RWPE1 (cell line): ENCODE measurements around the gene KLHL15.

Source experiments
- CTCF ChIA-PET: fragments of 350-600 bp; sonication (Branson Sonifier 250); formaldehyde crosslinking; extraction: SDS; loops from one replicate; lab custom pipeline; 2021; lab: Yijun Ruan, JAX
- POLR2A ChIA-PET: fragments of 400-600 bp; formaldehyde crosslinking; extraction: SDS; loops from one replicate; lab custom pipeline; 2020; ENCODE audit warnings: antibody characterized with exemption; ENCODE audit not compliant: low non-redundant PET; lab: Yijun Ruan, JAX
- DNase-seq: peaks from one replicate; pipeline ENCODE4 v3.0.0; 2012; ENCODE audit warnings: low spot score
- H3K27ac ChIP-seq: fragments of 450-650 bp; 2 replicates; pipeline ENCODE4 v1.5.1; 2017
- TF ChIP-seq, protein P1 (sequence below): fragments of 450-650 bp; conservative IDR thresholded peaks from 2 replicates; pipeline ENCODE4 v1.5.1; 2017; ENCODE audit warnings: low read depth, mild to moderate bottlenecking

The KLHL15 gene

DNA sequence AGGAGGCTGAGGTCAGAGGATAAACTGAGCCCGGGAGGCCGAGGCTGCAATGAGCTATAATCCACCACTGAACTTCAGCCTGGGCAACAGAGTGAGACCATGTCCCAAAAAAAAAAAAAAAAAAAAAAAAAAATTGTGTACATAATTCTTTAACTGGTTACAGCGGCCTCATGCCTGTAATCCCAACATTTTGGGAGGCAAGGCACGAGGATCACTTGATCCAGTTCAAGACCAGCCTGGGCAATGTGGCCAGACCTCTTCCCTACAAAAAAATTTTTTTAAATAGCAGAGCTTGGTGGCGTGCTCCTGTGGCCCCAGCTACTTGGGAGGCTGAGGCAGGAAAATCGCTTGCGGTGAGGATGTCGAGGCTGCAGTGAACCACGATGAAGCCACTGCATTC is 9.3 kb downstream of the KLHL15 start:
- POLR2A ChIA-PET, result no interaction called here
- no peak overlapping the region for H3K27ac ChIP-seq
- TF ChIP-seq, protein P1, sequence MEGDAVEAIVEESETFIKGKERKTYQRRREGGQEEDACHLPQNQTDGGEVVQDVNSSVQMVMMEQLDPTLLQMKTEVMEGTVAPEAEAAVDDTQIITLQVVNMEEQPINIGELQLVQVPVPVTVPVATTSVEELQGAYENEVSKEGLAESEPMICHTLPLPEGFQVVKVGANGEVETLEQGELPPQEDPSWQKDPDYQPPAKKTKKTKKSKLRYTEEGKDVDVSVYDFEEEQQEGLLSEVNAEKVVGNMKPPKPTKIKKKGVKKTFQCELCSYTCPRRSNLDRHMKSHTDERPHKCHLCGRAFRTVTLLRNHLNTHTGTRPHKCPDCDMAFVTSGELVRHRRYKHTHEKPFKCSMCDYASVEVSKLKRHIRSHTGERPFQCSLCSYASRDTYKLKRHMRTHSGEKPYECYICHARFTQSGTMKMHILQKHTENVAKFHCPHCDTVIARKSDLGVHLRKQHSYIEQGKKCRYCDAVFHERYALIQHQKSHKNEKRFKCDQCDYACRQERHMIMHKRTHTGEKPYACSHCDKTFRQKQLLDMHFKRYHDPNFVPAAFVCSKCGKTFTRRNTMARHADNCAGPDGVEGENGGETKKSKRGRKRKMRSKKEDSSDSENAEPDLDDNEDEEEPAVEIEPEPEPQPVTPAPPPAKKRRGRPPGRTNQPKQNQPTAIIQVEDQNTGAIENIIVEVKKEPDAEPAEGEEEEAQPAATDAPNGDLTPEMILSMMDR, result no peak
- no peak for DNase-seq
- CTCF ChIA-PET, result no interaction called here

DNA sequence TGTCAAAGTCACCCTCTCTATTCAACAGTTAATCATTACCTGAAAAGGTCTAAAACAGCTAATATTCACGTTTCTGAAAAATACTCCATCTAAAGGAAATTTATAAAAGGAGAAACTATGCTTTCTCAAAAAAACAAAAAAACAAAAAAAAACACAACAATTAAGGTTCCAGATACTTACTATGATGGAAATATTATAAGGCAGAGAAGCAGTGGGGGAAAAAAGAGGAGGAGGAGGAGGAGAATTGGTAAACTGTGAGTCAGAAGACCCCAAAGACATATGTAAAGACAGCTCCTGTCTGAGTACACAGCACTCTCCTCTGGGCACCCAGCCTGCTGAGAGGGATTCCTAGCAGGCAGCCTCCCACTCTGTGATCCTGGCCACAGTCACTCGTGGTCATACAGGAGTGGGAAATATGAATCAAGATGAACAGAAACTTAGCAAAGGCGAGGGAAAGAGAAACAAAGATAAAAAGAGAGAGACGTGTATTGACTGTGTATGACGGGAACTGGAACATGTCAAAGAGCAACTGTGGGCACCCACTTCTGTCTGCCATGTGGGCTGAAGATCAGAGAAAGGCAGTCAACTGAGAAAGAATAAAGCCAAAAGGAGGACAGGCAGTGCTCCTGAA is 12.5 kb downstream of the KLHL15 start:
- CTCF ChIA-PET, result interaction anchor here (0.6 to 0.7 kb wide), 2 partner anchors 51 to 1121 kb away, joined by 3 to 6 read pairs; no protein-coding TSS in a partner anchor
- no peak for DNase-seq
- TF ChIP-seq, protein P1, result no peak
- POLR2A ChIA-PET, result interaction anchor here (0.5 kb wide), 1 partner anchor 127 kb away, joined by 3 read pairs; no protein-coding TSS in a partner anchor
- no peak overlapping the region for H3K27ac ChIP-seq

DNA sequence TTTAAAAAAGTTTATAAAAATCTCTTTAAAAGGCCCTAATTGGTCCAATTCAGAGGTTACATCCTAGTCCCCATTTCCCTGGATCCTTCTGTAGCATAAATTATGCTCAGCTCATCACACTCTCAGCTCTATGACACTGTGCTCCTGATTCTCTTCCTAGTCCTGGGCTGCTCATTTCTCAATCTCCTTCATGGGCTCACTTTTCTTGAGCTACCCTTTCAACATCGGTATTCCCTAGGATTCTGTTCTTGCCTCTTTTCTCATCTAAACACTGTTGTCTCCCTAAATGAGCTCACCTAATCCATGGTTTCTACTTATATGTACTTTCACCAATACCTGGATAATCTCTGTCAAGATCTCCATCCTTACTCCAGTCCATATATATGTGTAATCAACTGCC is 14.7 kb downstream of the KLHL15 start:
- no peak overlapping the region for H3K27ac ChIP-seq
- ChIA-PET POLR2A (interaction anchor here (0.6 kb wide), 1 partner anchor 43 kb away, joined by 3 read pairs; the partner anchor contains the start of gene EIF2S3), CTCF (interaction anchor here (1.0 kb wide), 1 partner anchor 10 kb away, joined by 4 read pairs; no protein-coding TSS in a partner anchor)
- TF ChIP-seq, protein P1, result no peak
- DNase-seq, result no peak

DNA sequence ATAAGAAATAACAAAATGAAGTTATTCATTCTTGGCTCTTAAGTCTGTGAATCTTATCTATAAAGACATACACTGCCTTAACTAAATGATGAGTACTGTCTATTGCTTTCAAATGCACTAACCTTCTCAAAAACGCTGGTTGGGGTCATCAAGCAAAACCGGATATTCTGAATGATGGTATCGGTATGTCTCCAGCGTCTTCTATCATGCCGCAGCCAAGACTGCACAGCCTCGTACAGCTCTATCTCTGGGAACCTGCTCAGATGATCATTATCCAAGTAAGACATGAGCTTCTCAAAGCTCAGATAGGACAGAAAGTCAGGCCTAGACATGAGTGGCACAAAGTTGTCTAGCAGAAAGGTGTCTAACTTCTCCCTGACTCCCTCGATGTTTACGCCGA is 21.1 kb downstream of the KLHL15 start:
- H3K27ac ChIP-seq, result no peak overlapping the region
- no peak for DNase-seq
- CTCF ChIA-PET, result interaction anchor here (0.7 kb wide), 1 partner anchor 312 kb away, joined by 3 read pairs; no protein-coding TSS in a partner anchor
- TF ChIP-seq, protein P1, result no peak
- POLR2A ChIA-PET, result no interaction called here

DNA sequence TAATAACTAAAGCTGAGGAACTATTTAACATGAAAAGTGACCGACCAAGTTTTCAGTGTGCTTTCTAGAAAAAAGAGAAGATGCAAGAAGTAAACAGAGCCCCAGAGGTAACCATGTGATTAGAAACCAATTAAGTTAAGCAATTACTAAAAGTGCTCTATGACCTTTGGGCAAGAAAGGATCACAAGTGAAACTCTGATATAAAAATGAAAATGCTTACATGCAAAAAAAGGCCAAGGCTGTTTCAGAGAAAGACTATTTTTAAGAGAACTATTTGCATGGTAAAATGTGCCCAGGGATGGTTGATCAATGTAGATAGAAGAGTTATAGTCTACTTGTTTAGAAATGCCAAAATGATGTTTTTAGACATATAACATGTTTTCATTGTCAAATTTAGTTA is 22.0 kb downstream of the KLHL15 start:
- CTCF ChIA-PET, result no interaction called here
- TF ChIP-seq, protein P1, result no peak
- DNase-seq, result no peak
- H3K27ac ChIP-seq, result no peak overlapping the region
- POLR2A ChIA-PET, result no interaction called here

DNA sequence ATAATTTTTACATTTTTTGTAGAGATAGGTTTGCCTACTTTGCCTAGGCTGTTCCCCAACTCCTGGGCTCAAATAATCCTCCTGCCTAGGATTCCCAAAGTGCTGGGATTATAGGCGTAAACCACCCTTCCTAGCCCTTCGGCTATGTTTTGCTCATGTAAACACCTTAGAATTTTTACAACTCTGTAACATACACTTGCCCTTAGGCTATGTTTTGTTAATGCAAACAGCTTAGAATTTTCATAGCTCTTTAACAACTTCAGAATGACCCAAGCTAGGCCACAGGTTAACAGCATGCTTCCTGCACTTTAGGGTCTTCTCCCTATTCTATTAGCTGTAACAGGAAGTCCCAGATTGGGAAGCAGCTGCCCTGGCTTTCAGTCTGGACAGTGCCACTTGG is 24.2 kb downstream of the KLHL15 start:
- DNase-seq, result no peak
- CTCF ChIA-PET, result no interaction called here
- TF ChIP-seq, protein P1, result no peak
- no peak overlapping the region for H3K27ac ChIP-seq
- POLR2A ChIA-PET, result no interaction called here
